GM08714 (cell line): ENCODE data around the gene MYO3B.

ENCODE experiments used
- H3K4me3 ChIP-seq: fragments of 200-500 bp; sonication (Bioruptor generic); 2 replicates; pipeline ENCODE4 v1.5.1; 2014; ENCODE audit warnings: mild to moderate bottlenecking, low read length, inconsistent platforms
- ZNF274 ChIP-seq: IDR thresholded peaks from 2 replicates; pipeline ENCODE4 v1.6.1; 2012; ENCODE audit warnings: mild to moderate bottlenecking, low read depth, low read length

Gene MYO3B

GRCh38 chr2:170212625-170213280 is 34.8 kb downstream of the MYO3B start:
- TF ChIP-seq ZNF274: no peak
- H3K4me3 ChIP-seq: peak overlapping the region; percentile 51; the same call in 1 of the 2 replicates

- peak overlapping the region; percentile 51; the same call in 1 of the 2 replicates for H3K4me3 ChIP-seq
Observed at GRCh38 chr2:170213281-170213625, 35.3 kb downstream of the MYO3B start.

- no peak for TF ChIP-seq ZNF274
- no peak overlapping the region for H3K4me3 ChIP-seq
Observed at GRCh38 chr2:170213651-170214050, 35.7 kb downstream of the MYO3B start.

GRCh38 chr2:170214309-170214948 is 36.5 kb downstream of the MYO3B start:
- H3K4me3 ChIP-seq: peak overlapping the region; percentile 31; the same call in 1 of the 2 replicates
- no peak for TF ChIP-seq ZNF274

GRCh38 chr2:170215021-170215420 is 37.1 kb downstream of the MYO3B start:
- H3K4me3 ChIP-seq: peak overlapping the region; percentile 31; the same call in 1 of the 2 replicates
- no peak for TF ChIP-seq ZNF274

GRCh38 chr2:170216428-170216827 is 38.5 kb downstream of the MYO3B start:
- H3K4me3 ChIP-seq: no peak overlapping the region
- no peak for TF ChIP-seq ZNF274

- H3K4me3 ChIP-seq: no peak overlapping the region
- no peak for TF ChIP-seq ZNF274
Observed at GRCh38 chr2:170216981-170217380, 39.0 kb downstream of the MYO3B start.

- TF ChIP-seq ZNF274: no peak
- H3K4me3 ChIP-seq: no peak overlapping the region
Observed at GRCh38 chr2:170217778-170218251, 39.9 kb downstream of the MYO3B start.

GRCh38 chr2:170218456-170218855 is 40.5 kb downstream of the MYO3B start:
- TF ChIP-seq ZNF274: no peak
- no peak overlapping the region for H3K4me3 ChIP-seq

GRCh38 chr2:170218931-170219330 is 41.0 kb downstream of the MYO3B start:
- no peak overlapping the region for H3K4me3 ChIP-seq
- TF ChIP-seq ZNF274: no peak

GRCh38 chr2:170221317-170222288 is 43.7 kb downstream of the MYO3B start:
- H3K4me3 ChIP-seq: no peak overlapping the region

GRCh38 chr2:170222298-170222697 is 44.4 kb downstream of the MYO3B start:
- TF ChIP-seq ZNF274: no peak
- H3K4me3 ChIP-seq: no peak overlapping the region

More at GRCh38 chr2:170221317-170222288, 43.7 kb downstream of the MYO3B start:
- TF ChIP-seq ZNF274: no peak

- TF ChIP-seq ZNF274: no peak
- H3K4me3 ChIP-seq: no peak overlapping the region
Observed at GRCh38 chr2:170222842-170223241, 44.9 kb downstream of the MYO3B start.

- no peak for TF ChIP-seq ZNF274
- no peak overlapping the region for H3K4me3 ChIP-seq
Observed at GRCh38 chr2:170224692-170225294, 46.8 kb downstream of the MYO3B start.
